CD1c-positive myeloid dendritic cell (primary cell): ENCODE results near the gene MAST3.
"Not testable (repeated sequence)": the region's sequence is repeated elsewhere in the genome, so short reads cannot be mapped to it uniquely, and the experiment has no call there.

Source experiments
- DNase-seq: peaks from one replicate; pipeline ENCODE4 v3.0.0-alpha.2; 2016; ENCODE audit errors: extremely low spot score

The MAST3 gene

GRCh38 chr19:18137657-18138339 lies 40.2 kb downstream of the MAST3 start:
- DNase-seq, result peak; percentile 41

GRCh38 chr19:18140473-18140872 lies 42.9 kb downstream of the MAST3 start:
- DNase-seq, result no peak

GRCh38 chr19:18141031-18141430 lies 43.5 kb downstream of the MAST3 start:
- no peak for DNase-seq

DNA sequence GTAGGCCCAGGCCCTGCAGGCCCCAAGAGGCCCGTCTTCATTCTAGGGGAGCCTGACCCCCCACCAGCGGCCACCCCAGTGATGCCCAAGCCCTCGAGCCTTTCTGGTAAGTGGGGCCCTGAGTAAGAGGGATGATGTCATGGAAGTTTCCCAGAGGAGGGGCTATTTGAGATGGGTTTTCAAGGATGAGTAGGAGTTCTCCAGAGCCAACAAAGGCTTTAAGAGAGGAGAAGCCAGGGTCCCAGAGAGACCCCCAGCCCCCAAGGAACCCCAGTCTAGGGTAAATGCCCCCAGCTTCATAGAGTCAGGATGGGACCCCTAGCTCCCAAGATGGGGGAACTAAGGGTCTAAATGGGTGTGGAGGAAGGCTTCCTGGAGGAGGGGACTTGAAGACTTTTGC lies 46.3 kb downstream of the MAST3 start:
- DNase-seq, result no peak

GRCh38 chr19:18144361-18144760 lies 46.8 kb downstream of the MAST3 start:
- no peak for DNase-seq

DNA sequence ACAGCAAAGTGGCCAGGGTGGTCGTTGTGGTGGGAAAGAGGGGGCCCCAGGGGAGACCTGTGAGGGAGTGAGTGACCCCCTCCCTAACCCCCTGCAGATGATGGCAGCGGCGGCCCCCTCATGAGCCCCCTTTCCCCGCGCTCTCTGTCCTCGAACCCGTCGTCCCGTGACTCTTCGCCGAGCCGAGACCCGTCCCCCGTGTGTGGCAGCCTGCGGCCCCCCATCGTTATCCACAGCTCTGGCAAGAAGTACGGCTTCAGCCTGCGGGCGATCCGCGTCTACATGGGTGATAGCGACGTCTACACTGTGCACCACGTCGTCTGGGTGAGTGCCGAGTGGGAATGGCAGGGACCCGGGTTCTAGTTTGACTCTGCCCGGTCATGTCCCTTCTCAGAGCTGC lies 47.3 kb downstream of the MAST3 start:
- DNase-seq, result no peak

GRCh38 chr19:18145391-18145999 lies 47.9 kb downstream of the MAST3 start:
- no peak for DNase-seq

GRCh38 chr19:18147396-18147795 lies 49.8 kb downstream of the MAST3 start:
- DNase-seq, result no peak

DNA sequence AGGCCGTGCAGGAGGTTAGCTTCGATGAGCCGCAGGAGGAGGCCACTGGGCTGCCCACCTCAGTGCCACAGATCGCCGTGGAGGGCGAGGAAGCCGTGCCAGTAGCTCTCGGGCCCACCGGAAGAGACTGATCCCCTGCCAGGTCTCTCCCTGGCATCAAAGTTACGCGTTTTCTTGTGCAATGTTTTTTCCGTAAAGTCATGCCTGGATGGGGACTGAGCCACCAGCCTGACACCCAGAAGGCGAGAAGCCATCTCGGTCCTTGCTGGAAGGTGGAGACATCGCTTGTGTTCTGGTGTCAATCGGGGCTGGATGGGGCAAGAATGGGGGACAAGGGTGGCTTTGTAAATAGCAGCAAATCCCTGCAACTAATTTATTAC lies 52.0 kb downstream of the MAST3 start:
- no peak for DNase-seq

- no peak for DNase-seq
Measured at GRCh38 chr19:18150776-18151624, 53.4 kb downstream of the MAST3 start.

GRCh38 chr19:18152442-18152816 lies 54.9 kb downstream of the MAST3 start:
- peak; percentile 100 for DNase-seq

DNA sequence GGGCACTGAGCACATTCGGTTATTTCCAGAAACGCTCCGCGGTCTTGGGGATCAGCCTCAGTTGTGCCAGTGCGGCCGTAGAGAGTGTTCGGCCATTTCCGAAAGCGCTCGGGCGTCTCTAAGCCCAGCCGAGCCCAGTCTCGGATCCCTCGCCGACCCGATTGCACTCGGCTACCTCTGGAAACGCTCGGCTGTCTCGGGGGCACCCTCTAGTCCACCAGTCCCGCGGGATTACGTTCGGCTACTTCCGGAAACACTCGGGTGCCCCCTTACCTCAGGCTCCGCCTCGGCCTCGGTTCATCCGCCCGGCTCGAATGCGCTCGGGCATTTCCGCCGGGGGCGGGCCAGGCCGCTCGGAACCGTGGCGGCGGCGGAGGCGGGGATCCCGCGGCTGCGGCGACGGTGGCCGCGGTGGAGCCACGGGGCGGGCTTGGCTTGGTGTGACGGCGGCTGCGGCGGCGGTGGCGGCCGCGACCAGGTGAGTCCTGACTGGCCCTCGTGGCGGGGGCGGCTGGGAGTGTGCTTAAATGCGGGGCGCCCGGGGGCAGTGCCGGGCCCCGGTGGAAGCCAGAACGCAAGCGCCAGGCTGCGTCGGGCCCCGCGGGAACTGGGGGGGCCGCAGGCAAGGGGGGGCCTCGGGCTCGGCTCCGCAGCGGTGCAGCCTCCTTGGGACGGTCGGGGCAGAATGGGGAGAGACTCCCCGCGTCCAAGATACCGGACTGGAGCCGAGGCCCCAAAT lies 55.4 kb downstream of the MAST3 start, which contains the start of gene PIK3R2:
Gene PIK3R2, plus strand, starts transcription at position 347 of the 739 bp plus-strand sequence. CDS start 2,717 bp downstream, outside the sequence.
- DNase-seq, result peak; percentile 100

GRCh38 chr19:18153556-18154134 lies 56.1 kb downstream of the MAST3 start:
- no peak for DNase-seq

GRCh38 chr19:18155095-18156087 lies 57.8 kb downstream of the MAST3 start:
- no peak for DNase-seq

DNA sequence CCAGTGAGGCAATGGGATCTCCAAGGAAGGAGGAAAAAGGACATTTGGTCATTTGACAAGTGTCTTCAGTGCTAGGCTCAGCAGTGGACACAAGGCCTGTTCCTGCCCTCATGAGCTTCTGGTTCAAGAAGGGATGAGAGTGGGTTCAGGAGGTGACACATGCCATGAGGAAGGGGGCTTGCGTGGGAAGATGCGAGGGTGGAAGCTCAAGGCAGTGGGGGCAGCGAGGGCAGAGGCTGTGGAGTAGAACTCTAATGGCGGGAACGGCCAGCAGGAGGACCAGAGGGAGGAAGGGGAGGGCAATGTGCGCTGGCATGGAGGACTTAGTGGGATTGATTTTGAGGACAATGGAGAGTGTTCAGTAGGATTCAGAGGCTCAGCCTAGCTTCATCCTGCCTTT lies 58.7 kb downstream of the MAST3 start:
- DNase-seq, result no peak

DNA sequence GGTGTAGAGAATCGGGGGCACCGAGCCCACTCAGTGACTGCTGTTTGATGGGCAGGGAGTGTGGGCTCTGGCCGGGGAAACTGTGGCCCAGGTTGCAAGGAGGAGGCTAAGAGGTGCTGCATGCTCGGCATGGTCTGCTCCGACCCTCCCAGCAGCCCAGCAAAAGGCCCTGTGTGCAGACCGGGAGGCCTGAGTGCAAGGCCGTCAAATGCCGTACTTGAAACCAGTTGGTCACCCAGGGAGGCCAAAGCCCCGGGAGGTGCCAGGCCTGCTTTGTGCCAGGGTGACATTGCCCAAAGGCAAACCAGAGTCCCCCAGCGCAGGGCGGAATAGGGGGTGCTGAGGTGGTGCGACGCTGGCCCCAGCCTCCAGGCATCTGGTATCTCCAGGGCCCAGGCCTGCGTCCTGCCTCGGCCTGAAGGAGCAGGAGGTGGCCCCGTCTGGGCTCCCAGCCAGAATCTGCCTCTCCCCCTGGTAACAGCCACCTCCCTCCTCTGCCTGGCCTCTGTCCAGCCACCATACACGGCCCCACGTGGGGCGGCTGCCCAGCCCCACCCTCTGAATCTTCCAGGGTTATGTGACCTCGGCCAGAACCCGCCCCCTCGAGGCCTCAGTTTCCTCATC lies 59.4 kb downstream of the MAST3 start:
- no peak for DNase-seq

GRCh38 chr19:18157465-18158063 lies 60.0 kb downstream of the MAST3 start:
- no peak for DNase-seq

DNA sequence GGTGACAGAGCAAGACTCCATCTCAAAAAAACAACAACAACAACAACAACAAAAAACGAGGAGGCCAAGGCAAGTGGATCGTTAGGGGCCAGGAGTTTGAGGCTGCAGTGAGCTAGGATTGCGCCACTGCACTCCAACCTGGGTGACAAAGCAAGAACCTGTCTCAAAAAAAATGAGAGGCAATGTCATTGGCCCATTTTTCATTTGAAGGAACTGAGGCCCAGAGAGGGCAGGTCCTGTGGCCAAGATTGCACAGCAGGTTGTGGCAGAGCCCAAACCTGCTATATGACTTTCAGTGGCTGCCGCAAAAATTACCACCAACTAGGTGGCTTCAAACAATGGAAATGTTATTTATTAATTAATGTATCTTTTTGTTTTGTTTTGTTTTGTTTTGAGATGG lies 60.9 kb downstream of the MAST3 start:
- no peak for DNase-seq

DNA sequence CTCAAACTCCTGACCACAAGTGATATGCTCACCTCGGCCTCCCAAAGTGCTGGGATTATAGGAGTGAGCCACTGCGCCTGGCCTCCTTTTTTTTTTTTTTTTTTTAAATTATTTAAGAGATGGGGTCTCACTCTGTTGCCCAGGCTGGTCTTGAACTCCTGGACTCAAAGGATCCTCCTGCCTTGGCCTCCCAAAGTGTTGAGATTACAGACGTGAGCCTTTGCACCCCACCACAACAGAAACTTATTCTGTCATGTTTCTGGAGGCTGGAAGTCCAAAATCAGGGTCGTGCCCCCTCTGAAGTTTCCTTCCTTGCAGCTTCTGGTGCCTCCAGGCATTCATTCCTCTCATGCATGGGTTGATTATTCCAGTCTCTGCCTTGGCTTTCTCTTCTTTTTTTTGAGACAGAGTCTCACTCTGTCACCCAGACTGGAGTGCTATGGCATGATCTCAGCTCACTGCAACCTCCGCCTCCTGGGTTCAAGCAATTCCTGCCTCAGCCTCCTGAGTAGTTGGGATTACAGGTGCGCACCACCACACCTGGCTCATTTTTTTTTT lies 61.6 kb downstream of the MAST3 start:
- DNase-seq, result not testable (repeated sequence)
